GM12865 (cell line): Measurements from ENCODE around the gene SGTB.

Source experiments
- DNase-seq: peaks from one replicate; pipeline ENCODE4 v3.0.0; 2010; ENCODE audit warnings: low read depth
- H3K4me3 ChIP-seq: 2 replicates; pipeline ENCODE4 v1.5.1; 2011; ENCODE audit warnings: mild to moderate bottlenecking, low read depth, low read length, control low read depth
- CTCF ChIP-seq: IDR thresholded peaks from 2 replicates; pipeline ENCODE4 v1.5.1; 2011; ENCODE audit warnings: low read length, control low read depth, low read depth, inconsistent platforms; ENCODE audit not compliant: insufficient read depth; ENCODE audit errors: missing control alignments

Gene SGTB

GRCh38 chr5:65749956-65750355, 28.0 kb upstream of the SGTB start:
- DNase-seq: no peak
- no peak overlapping the region for H3K4me3 ChIP-seq

GRCh38 chr5:65749221-65749844, 27.4 kb upstream of the SGTB start:
- TF ChIP-seq CTCF: no peak
- no peak for DNase-seq
- no peak overlapping the region for H3K4me3 ChIP-seq

More at GRCh38 chr5:65749956-65750355, 28.0 kb upstream of the SGTB start:
- TF ChIP-seq CTCF: no peak

GRCh38 chr5:65742565-65743231, 20.8 kb upstream of the SGTB start:
- no peak overlapping the region for H3K4me3 ChIP-seq
- TF ChIP-seq CTCF: peak; percentile 59
- peak; percentile 64 for DNase-seq

GRCh38 chr5:65739162-65739561, 17.3 kb upstream of the SGTB start:
- no peak overlapping the region for H3K4me3 ChIP-seq
- no peak for DNase-seq
- TF ChIP-seq CTCF: no peak

GRCh38 chr5:65738305-65738704, 16.4 kb upstream of the SGTB start:
- no peak for TF ChIP-seq CTCF
- DNase-seq: no peak
- no peak overlapping the region for H3K4me3 ChIP-seq

- no peak for TF ChIP-seq CTCF
- DNase-seq: no peak
- H3K4me3 ChIP-seq: no peak overlapping the region
These were observed 15.9 kb upstream of the SGTB start for GRCh38 chr5:65737842-65738241.

- no peak overlapping the region for H3K4me3 ChIP-seq
- DNase-seq: no peak
- TF ChIP-seq CTCF: no peak
These were observed 14.1 kb upstream of the SGTB start for GRCh38 chr5:65736011-65736410.
